ENCODE results near the gene PMM2.

PMM2 gene

DNA sequence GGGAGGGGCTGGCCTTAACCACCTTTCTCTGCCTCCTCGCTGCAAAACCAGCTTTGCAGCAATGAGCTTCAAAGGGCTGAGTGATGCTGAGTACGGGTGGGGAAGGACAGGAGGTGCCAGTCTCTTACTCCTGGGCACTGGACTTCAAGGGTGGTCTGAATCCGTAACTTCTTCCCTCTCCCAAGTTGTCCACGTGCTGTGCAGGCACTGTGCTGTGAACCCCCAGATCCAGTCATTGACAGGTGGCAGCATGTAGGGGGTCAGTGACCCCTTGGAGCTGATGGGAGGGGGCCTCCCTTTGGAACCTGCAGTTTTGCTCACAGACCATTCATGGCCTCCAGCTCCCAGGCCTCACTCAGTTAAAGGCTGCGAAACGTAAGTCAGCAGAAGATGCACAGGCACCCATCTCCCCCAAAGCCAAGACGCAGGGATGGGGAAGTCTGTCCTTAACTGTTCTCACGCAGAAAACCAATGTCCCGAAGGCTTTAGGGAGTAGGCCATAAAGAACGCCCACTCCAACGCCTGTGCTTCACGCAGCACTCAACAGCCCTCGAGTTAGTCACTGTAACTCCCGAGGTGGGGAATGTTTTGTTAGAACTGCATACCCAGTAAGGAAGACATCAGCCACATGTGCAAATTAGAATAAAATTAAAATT, 92.4 kb downstream of the PMM2 start:
- no peak for DNase-seq

DNA sequence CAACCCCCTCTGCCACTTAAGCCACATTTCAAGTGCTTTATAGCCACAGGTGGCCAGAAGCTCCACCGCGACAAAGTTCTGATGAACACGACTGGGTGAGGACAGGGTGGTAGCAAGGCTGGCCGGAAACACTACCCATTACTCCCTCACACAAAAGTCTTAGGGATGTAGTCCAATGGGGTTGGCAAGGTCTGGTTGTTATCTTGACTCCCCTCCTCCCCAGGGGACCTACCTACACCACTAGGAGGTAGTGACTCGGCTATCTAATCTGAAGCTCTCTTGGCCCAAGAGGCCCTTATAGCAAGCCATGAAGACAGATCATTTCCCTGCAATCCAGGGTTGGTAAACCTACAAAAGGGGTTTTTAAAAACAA, 92.9 kb downstream of the PMM2 start:
- DNase-seq = no peak

DNA sequence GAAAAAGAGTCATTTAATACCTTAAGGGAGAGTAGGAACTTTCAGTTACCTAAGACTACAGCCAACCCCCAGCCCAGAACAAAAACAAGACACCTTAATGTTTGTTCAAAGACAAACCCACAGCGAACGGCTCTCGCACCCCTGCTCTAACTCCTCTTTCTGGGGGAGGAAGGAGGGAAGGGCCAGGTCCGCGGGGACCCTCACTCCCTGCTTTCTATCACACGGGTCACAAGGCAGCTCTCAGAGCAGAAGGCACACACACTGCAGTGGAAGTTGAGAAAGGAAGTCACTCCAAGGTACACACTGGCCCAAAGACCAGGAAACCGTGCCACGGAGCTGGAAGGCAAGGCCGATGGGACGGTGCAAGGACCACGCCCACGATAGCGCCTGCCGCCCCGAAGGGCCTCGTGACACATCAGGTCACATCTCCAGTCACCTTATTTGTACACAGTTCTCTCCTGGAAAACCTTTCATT, 94.5 kb downstream of the PMM2 start:
- DNase-seq = no peak

DNA sequence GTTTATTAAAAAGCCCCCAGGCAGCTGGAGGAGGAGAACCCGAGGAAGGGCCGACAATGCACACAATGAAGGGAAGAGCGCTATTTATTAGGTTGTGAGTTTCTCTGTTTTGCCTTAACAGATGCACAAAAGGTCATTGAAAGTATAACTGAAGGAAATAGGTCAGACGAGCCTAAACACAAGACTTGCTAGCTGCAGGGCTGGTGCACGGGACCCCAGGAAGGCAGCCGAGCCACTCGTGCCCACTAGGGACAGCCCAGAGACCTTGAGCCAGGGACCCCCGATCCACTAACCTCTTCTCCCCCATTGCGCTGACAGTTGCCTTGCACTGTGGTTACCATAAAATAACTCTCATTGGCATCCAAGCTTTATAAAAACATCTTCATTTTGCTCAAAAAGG, 95.8 kb downstream of the PMM2 start:
- DNase-seq = no peak

DNA sequence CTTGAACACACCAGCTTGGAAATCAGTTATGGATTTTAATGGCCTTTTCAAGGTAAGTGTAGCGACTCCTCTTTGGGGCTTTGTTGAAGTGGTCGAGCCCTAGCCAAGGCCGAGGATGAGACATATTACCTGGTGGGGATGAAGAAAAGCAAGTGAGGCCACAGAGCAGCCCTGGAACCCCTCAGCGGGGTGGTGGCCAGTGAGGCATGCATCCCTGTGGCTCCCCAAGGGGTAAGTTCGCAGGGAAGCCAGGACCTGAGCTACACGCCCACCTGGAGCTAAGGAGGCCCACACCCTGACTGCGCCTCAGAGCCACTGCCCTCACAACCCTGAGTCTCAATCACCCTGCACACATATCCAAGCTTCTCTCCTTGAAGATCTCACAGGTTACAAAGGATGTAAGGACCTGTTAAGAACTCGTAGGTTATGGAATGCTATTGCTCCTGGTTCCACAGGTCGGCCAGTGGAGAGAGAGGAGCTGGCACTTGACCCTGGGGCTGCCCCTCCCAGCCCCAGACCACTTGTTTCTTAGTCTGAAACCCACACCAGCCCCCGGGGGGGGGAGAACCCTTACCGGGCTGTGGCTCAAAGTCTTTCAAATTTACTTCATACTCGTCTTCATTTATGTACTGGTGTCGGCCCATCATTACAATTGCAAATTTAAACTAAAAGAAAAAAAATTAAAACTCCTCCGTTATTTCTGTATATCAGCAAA, 96.5 kb downstream of the PMM2 start:
- no peak for DNase-seq

DNA sequence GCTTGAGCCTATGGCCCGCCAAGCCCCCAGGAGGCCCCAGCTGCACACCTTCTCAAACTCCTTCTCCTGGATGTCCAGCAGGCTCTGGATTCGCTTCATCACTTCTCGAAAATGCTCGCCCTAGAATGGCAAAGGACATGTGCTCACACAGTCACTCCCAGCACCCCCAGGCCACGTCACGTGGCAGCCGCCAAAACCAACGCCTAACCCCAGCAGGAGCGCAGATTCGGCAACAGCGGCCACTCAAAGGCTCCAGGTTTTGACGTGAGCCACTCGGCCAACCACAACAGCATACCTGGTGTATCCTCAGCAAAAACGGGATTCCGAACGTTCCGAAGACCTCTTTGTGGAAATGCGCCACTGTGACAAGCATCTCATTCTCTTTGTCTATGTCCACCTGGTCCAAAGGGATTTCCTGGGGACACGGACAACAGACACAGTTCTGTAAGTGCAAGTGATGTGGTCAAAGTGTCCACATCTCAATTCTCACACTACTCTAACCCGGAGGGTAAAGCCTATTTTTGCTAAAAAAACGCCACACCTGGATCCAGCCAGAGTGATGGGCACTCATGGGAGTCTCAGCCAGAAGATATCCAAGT, 97.2 kb downstream of the PMM2 start:
- no peak for DNase-seq

DNA sequence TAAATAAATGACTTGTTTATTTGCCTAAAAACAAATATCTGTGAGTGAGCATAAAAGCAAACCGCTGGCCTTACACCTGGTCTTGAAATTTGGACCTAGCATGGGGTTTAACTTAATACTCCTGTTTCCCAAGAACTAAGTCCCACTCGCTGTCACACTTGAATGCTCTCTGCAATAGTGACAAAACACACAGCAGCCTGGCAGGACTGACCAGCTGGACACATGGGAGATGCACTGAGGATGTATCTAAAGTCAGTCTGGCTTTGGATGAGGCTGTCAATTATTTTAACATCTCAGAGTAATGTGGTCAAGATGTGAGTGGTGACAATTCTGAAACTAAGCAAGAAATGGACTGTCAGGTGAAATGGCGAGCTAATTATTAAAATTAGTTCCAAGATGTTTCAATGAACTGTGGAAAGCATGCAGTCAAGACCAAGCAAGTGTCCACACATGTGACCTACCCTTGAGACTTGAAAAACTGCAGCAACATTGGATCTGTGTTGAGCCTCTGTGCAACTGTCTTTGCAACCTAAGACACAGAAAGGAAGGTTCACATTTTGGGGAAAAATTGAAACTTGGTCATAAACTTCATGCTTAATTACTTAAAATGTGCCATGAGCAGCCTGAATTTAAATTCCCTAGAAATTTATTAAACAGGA, 101.2 kb downstream of the PMM2 start:
- DNase-seq = no peak

Measured in activated CD4-positive, alpha-beta T cell treated with anti-CD3 and anti-CD28 coated beads, Interleukin-2, amount 50 U/mL, for 16 hours (primary cell).